HepG2 (cell line): Measurements from ENCODE around the gene OPA3. TPM values are rescaled to one million over a fixed set of nuclear protein-coding genes. Genes with fewer than 3 reads are reported as not detected.

ENCODE experiments used
- ATF7-NPFF ChIP-seq: sonication (generic); formaldehyde crosslinking; IDR thresholded peaks from 2 replicates; pipeline ENCODE4 v1.8.1; 2023; ENCODE audit warnings: mild to moderate bottlenecking, low read depth, missing genetic modification reagents, moderate library complexity
- BCL6 ChIP-seq: IDR thresholded peaks from 2 replicates; pipeline ENCODE4 v1.6.1; 2016; ENCODE audit warnings: missing genetic modification reagents, missing compliant biosample characterization
- BRD4 ChIP-seq: sonication (generic); formaldehyde crosslinking; IDR thresholded peaks from 2 replicates; pipeline ENCODE4 v1.4.0; 2020; ENCODE audit warnings: missing genetic modification reagents
- CENPT ChIP-seq: sonication (generic); formaldehyde crosslinking; IDR thresholded peaks from 2 replicates; pipeline ENCODE4 v1.8.0; 2022; ENCODE audit warnings: low read depth, mild to moderate bottlenecking, moderate library complexity, missing genetic modification reagents
- CREB3 ChIP-seq: sonication (generic); formaldehyde crosslinking; IDR thresholded peaks from 2 replicates; pipeline ENCODE4 v1.5.0; 2020; ENCODE audit warnings: missing genetic modification reagents
- HNF4G ChIP-seq, 2 experiments: sonication (generic) in 1 of 2; formaldehyde crosslinking in 1 of 2; IDR thresholded peaks; 2 replicates each; pipeline versions ENCODE4 v1.4.0 to v1.6.1; 2011 to 2020; ENCODE audit warnings: borderline replicate concordance in 2 of 2, low read depth in 2 of 2, mild to moderate bottlenecking in 2 of 2, low read length in 1 of 2, missing genetic modification reagents in 1 of 2, moderate library complexity in 1 of 2
- HNRNPK ChIP-seq: fragments of 200-400 bp; formaldehyde crosslinking; IDR thresholded peaks from 2 replicates; pipeline ENCODE4 v1.6.1; 2018; ENCODE audit warnings: low read length, low read depth, moderate library complexity, mild to moderate bottlenecking; ENCODE audit not compliant: poor library complexity, severe bottlenecking
- PAWR ChIP-seq: sonication (generic); formaldehyde crosslinking; IDR thresholded peaks from 2 replicates; pipeline ENCODE4 v1.4.0; 2020; ENCODE audit warnings: missing genetic modification reagents, mild to moderate bottlenecking, borderline replicate concordance
- POLR2AphosphoS2 ChIP-seq: IDR thresholded peaks from 2 replicates; pipeline ENCODE4 v1.6.1; 2011; ENCODE audit warnings: low read depth, low read length, improper control_type of control experiment
- SIX4 ChIP-seq: sonication (generic); formaldehyde crosslinking; IDR thresholded peaks from 2 replicates; pipeline ENCODE4 v1.4.0; 2020; ENCODE audit warnings: missing genetic modification reagents
- SOX6 ChIP-seq, 2 experiments: fragments of 450-650 bp in 1 of 2; sonication (generic) in 1 of 2; formaldehyde crosslinking in 1 of 2; IDR thresholded peaks; 2 replicates each; pipeline versions ENCODE4 v1.4.0 to v1.6.1; 2017 to 2020; ENCODE audit warnings: antibody characterized with exemption in 1 of 2, mild to moderate bottlenecking in 1 of 2, missing genetic modification reagents in 1 of 2
- SPEN ChIP-seq: sonication (generic); formaldehyde crosslinking; IDR thresholded peaks from 2 replicates; pipeline ENCODE4 v1.5.1; 2020; ENCODE audit warnings: low read depth, mild to moderate bottlenecking, missing genetic modification reagents
- SSRP1 ChIP-seq: IDR thresholded peaks from 2 replicates; pipeline ENCODE4 v1.6.1; 2016; ENCODE audit warnings: control low read depth
- TARDBP ChIP-seq: sonication (generic); formaldehyde crosslinking; IDR thresholded peaks from 2 replicates; pipeline ENCODE4 v1.8.0; 2022; ENCODE audit warnings: mild to moderate bottlenecking, missing genetic modification reagents
- TCF12 ChIP-seq, 2 experiments: fragments of 450-650 bp in 1 of 2; sonication (generic) in 1 of 2; formaldehyde crosslinking in 1 of 2; IDR thresholded peaks; 2 replicates each; pipeline versions ENCODE4 v1.6.1 to v1.8.0; 2017 to 2022; ENCODE audit warnings: antibody characterized with exemption in 1 of 2, mild to moderate bottlenecking in 1 of 2, missing genetic modification reagents in 1 of 2, moderate library complexity in 1 of 2
- YEATS4 ChIP-seq: sonication (generic); formaldehyde crosslinking; IDR thresholded peaks from 2 replicates; pipeline ENCODE4 v1.4.0; 2020; ENCODE audit warnings: missing genetic modification reagents, borderline replicate concordance
- ZBTB3 ChIP-seq: sonication (generic); formaldehyde crosslinking; IDR thresholded peaks from 2 replicates; pipeline ENCODE4 v1.4.0; 2020; ENCODE audit warnings: low read depth, mild to moderate bottlenecking, moderate library complexity, missing genetic modification reagents, borderline replicate concordance
- ZNF331 ChIP-seq: sonication (generic); formaldehyde crosslinking; IDR thresholded peaks from 2 replicates; pipeline ENCODE4 v1.4.0; 2020; ENCODE audit warnings: missing genetic modification reagents
- ZNF563 ChIP-seq: sonication (generic); formaldehyde crosslinking; IDR thresholded peaks from 2 replicates; pipeline ENCODE4 v1.8.0; 2022; ENCODE audit warnings: mild to moderate bottlenecking, moderate library complexity, missing genetic modification reagents
- ZNF772 ChIP-seq: sonication (generic); formaldehyde crosslinking; IDR thresholded peaks from 2 replicates; pipeline ENCODE4 v1.5.0; 2020; ENCODE audit warnings: mild to moderate bottlenecking, missing genetic modification reagents
- ZNF841 ChIP-seq: sonication (generic); formaldehyde crosslinking; IDR thresholded peaks from 2 replicates; pipeline ENCODE4 v1.8.1; 2023; ENCODE audit warnings: missing genetic modification reagents, borderline replicate concordance
- polyA plus RNA-seq, 8 experiments: library from polyadenylated mRNA; depleted of rRNA in 3 of 8; stranded (reverse) in 7 of 8; unstranded in 1 of 8; fragments of >200 nt; fragmentation: Illumina TruSeq in 4 of 8; extraction: Trizol in 4 of 8; gene quantifications; 2 replicates each; pipeline versions ENCODE4 v1.2.1 to v1.2.3, GENCODE V29; 2011 to 2016; ENCODE audit warnings: low read depth in 4 of 8, missing spikeins in 1 of 8, mixed read lengths in 1 of 8; ENCODE audit not compliant: insufficient read depth in 1 of 8
- total RNA-seq, 5 experiments: library from RNA; depleted of rRNA; stranded (reverse); fragments of >200 nt; fragmentation: Illumina TruSeq; extraction: Trizol; gene quantifications; 2 replicates each; pipeline ENCODE4 v1.2.3, GENCODE V29; 2016; ENCODE audit warnings: low read depth in 1 of 5
- TF ChIP-seq, protein P1 (sequence below): sonication (generic); formaldehyde crosslinking; IDR thresholded peaks from 2 replicates; pipeline ENCODE4 v1.5.1; 2020; ENCODE audit warnings: mild to moderate bottlenecking, moderate library complexity, missing genetic modification reagents
- TF ChIP-seq, protein P2 (sequence below): sonication (generic); formaldehyde crosslinking; IDR thresholded peaks from 2 replicates; pipeline ENCODE4 v1.8.1; 2023; ENCODE audit warnings: mild to moderate bottlenecking, moderate library complexity, missing genetic modification reagents
- TF ChIP-seq, protein P3 (sequence below): sonication (generic); formaldehyde crosslinking; IDR thresholded peaks from 2 replicates; pipeline ENCODE4 v1.8.0; 2022; ENCODE audit warnings: missing genetic modification reagents, mild to moderate bottlenecking, inconsistent platforms, borderline replicate concordance

OPA3 gene
- total and polyA plus RNA-seq, 2 of the 13 experiments (the other 11 are each of a cell fraction or from before 2014, with no cell fraction given), result 8.3 to 17.7 TPM

DNA sequence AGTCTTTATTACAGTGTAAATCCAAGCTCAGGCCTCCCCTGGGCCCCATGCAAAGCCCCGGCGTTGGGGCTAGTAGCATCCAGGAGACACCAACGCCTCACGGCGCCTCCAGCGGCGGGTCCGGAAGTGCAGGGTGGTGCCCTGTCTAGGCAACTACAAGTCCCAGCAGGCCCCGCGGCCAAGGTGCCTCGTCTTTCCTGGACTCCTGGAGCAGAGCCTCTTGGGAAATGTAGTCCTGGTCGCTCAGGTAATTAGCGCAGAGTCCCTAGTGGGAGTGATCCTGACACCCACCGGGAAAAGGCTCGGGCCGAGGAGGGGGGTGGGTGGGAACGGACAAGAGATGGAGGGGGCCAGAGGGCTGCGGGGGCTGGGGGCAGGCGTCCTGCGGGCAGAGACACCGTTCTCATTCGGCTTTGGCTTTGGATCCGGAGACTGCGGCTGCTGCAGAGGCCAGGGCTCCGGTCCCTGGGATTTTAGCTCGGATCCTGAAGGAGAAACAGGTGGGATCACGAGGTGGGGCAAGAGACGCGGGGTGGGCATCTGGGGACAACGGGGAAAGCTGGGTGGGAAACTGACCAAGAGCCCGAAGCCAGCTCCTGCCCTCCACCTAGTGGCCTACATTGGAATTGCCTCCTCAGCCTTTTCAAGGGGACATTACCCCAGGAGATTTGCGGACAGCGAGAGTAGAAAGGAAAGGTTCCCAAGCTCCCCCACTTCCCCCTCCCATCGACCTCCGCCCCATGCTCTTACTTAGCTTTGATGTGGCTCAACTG lies 99.1 kb downstream of the OPA3 start (continued):
- TF ChIP-seq, protein P1, sequence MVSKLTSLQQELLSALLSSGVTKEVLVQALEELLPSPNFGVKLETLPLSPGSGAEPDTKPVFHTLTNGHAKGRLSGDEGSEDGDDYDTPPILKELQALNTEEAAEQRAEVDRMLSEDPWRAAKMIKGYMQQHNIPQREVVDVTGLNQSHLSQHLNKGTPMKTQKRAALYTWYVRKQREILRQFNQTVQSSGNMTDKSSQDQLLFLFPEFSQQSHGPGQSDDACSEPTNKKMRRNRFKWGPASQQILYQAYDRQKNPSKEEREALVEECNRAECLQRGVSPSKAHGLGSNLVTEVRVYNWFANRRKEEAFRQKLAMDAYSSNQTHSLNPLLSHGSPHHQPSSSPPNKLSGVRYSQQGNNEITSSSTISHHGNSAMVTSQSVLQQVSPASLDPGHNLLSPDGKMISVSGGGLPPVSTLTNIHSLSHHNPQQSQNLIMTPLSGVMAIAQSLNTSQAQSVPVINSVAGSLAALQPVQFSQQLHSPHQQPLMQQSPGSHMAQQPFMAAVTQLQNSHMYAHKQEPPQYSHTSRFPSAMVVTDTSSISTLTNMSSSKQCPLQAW, result peak; percentile 82
- TF ChIP-seq HNRNPK (no peak), ZNF563 (CRISPR knock-in tag) (no peak), ZNF331 (CRISPR knock-in tag) (peak; percentile 17; the same call in 1 of the 2 replicates), CENPT (CRISPR knock-in tag) (no peak), ZNF772 (CRISPR knock-in tag) (no peak), ZNF841 (no peak), ZBTB3 (no peak), CREB3 (CRISPR knock-in tag) (no peak), HNF4G (IDR thresholded peaks at IDR 0.05; ENCODE audit: borderline replicate concordance, low read depth, low read length) (no peak), HNF4G (CRISPR knock-in tag; IDR thresholded peaks at IDR 0.05; ENCODE audit: borderline replicate concordance, low read depth) (no peak), SPEN (CRISPR knock-in tag) (peak; percentile 26; the same call in 1 of the 2 replicates), SIX4 (no peak), TARDBP (CRISPR knock-in tag) (no peak), POLR2AphosphoS2 (no peak), SSRP1 (CRISPR knock-in tag) (no peak), ATF7-NPFF (no peak), TCF12 (IDR thresholded peaks at IDR 0.05) (no peak), TCF12 (CRISPR knock-in tag; IDR thresholded peaks at IDR 0.05) (no peak), PAWR (CRISPR knock-in tag) (no peak), YEATS4 (no peak), SOX6 (IDR thresholded peaks at IDR 0.05) (no peak), SOX6 (CRISPR knock-in tag; IDR thresholded peaks at IDR 0.05) (no peak; the same call in 1 of the 2 replicates), BCL6 (CRISPR knock-in tag) (no peak), BRD4 (no peak)
- TF ChIP-seq, protein P2, sequence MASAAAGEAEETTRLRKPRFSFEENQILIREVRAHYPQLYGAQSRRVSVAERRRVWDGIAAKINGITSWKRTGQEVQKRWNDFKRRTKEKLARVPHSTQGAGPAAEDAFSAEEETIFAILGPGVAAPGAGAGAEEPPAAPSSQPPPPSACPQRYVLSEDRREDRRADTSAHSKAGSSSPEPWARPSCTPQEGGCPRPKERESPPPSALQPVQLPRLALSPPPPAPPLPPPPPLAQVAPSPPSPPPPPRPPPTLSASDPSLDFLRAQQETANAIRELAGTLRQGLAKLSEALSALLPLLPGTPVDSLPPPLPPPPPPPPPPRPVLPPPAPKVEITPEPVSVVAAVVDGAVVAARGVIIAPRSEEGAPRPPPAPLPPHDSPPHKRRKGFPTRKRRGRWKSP, result no peak
- TF ChIP-seq, protein P3, sequence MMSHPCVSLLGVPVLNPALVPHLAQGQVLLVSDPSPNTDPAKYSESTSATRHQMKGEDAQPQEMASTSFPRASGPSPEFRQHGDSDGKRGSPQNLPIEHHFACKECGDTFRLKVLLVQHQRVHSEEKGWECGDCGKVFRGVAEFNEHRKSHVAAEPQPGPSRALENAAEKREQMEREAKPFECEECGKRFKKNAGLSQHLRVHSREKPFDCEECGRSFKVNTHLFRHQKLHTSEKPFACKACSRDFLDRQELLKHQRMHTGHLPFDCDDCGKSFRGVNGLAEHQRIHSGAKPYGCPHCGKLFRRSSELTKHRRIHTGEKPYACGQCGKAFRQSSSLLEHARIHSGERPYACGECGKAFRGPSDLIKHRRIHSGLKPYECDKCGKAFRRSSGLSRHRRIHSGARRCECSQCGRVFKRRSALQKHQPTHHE (CRISPR knock-in tag), result no peak
